Endodermal cell (in vitro differentiated cells): Measurements from ENCODE around the gene EDARADD. TPM values are rescaled to one million over a fixed set of nuclear protein-coding genes. Genes with fewer than 3 reads are reported as not detected.

Source experiments
- DNase-seq: peaks from one replicate; pipeline ENCODE4 v3.0.0-alpha.2; 2017
- H3K27ac ChIP-seq: 2 replicates; pipeline ENCODE4 v1.5.1; 2013; ENCODE audit warnings: mild to moderate bottlenecking, low read depth, low read length, moderate library complexity
- H3K27me3 ChIP-seq: 2 replicates; pipeline ENCODE4 v1.6.1; 2013; ENCODE audit warnings: mild to moderate bottlenecking, low read length, moderate library complexity; ENCODE audit not compliant: insufficient read depth, control insufficient read depth, poor library complexity, severe bottlenecking
- H3K36me3 ChIP-seq: 2 replicates; pipeline ENCODE4 v1.7.0; 2013; ENCODE audit warnings: mild to moderate bottlenecking, low read length, moderate library complexity; ENCODE audit not compliant: control insufficient read depth, insufficient read depth
- H3K4me1 ChIP-seq: one replicate; pipeline ENCODE4 v1.7.0; 2013; ENCODE audit warnings: low read length; ENCODE audit not compliant: control insufficient read depth, insufficient read depth
- H3K4me3 ChIP-seq: 2 replicates; pipeline ENCODE4 v1.5.1; 2013; ENCODE audit warnings: mild to moderate bottlenecking, low read length, moderate library complexity
- H3K9ac ChIP-seq: 2 replicates; pipeline ENCODE4 v1.6.1; 2013; ENCODE audit warnings: mild to moderate bottlenecking, low read length, moderate library complexity; ENCODE audit not compliant: poor library complexity, severe bottlenecking; ENCODE audit errors: extremely low read depth
- H3K9me3 ChIP-seq: 2 replicates; pipeline ENCODE4 v1.6.1; 2013; ENCODE audit warnings: mild to moderate bottlenecking, low read length, moderate library complexity; ENCODE audit not compliant: control insufficient read depth
- H3K27ac Mint-ChIP-seq: 2 replicates; pipeline ENCODE4 v1.8.0; 2020; ENCODE audit warnings: mixed read lengths
- H3K27me3 Mint-ChIP-seq: 2 replicates; pipeline ENCODE4 v1.8.0; 2021; ENCODE audit warnings: mild to moderate bottlenecking, mixed read lengths; ENCODE audit not compliant: insufficient read depth
- H3K36me3 Mint-ChIP-seq: 2 replicates; pipeline ENCODE4 v1.8.0; 2020; ENCODE audit warnings: low read depth, mixed read lengths
- H3K4me1 Mint-ChIP-seq: 2 replicates; pipeline ENCODE4 v1.8.0; 2020; ENCODE audit warnings: mixed read lengths
- H3K4me3 Mint-ChIP-seq: 2 replicates; pipeline ENCODE4 v1.8.0; 2020; ENCODE audit warnings: mild to moderate bottlenecking, moderate library complexity, mixed read lengths
- H3K9me3 Mint-ChIP-seq: 2 replicates; pipeline ENCODE4 v1.8.0; 2020; ENCODE audit warnings: mild to moderate bottlenecking, mixed read lengths
- WGBS, 2 experiments: methylation state at CpG; one replicate each; pipeline versions ENCODE4 v1.1.5 to v1.1.7; 2013; ENCODE audit warnings: missing lambda C conversion rate in 2 of 2, mixed read lengths in 1 of 2; ENCODE audit not compliant: insufficient coverage in 1 of 2, insufficient read length in 1 of 2; 5-methylcytosine and 5-hydroxymethylcytosine counted together
- long read RNA-seq, 4 experiments: library from polyadenylated mRNA in 2 of 4; library from RNA in 1 of 4; library from capped mRNA in 1 of 4; stranded (forward) in 3 of 4; unstranded in 1 of 4; transcript quantifications; one replicate each; pipeline ENCODE4 v2.0.0, GENCODE V29; 2020 to 2021; ENCODE audit warnings: inconsistent platforms in 1 of 4
- polyA plus RNA-seq, 2 experiments: library from polyadenylated mRNA; stranded (reverse); fragments of 50-300 nt; gene quantifications; one replicate each; pipeline ENCODE4 v1.2.3, GENCODE V29; 2013
- total RNA-seq, 2 donors: library from RNA; stranded (reverse); fragmentation: NEBNext Ultra II Directional in 1 of 2; extraction: Animal tissue kit (Norgen Biotek cat#: 25700) in 1 of 2; gene quantifications; 2 replicates in 1 of 2; 3 replicates in 1 of 2; pipeline ENCODE4 v1.2.1, GENCODE V29; 2021
- TF ChIP-seq, protein P1 (sequence below): fragments of 200-600 bp; sonication (generic); conservative IDR thresholded peaks from 2 replicates; pipeline ENCODE4 v1.5.0; 2021; ENCODE audit warnings: antibody characterized with exemption, mild to moderate bottlenecking

Gene EDARADD
- total RNA-seq = 1 to 10 TPM; 5.0 to 5.5 TPM
- 1.9 TPM for polyA plus RNA-seq (2013, experiment 1 of 2)
- polyA plus RNA-seq (2013, experiment 2 of 2) = 2.3 TPM
- long read RNA-seq, experiment 1, partial matches to known transcripts = 0 of 4 reads
- long read RNA-seq, experiment 1, other reads (novel, unspliced or antisense) = 1 of 4 reads
- long read RNA-seq, experiment 2, transcript EDARADD-202 (6 exons, 3,097 nt) = major isoform, 24 of 27 reads
- long read RNA-seq, experiment 2, partial matches to known transcripts = 1 of 27 reads
- long read RNA-seq, experiment 2, other reads (novel, unspliced or antisense) = 2 of 27 reads
- long read RNA-seq, experiment 3, transcript EDARADD-202 (6 exons, 3,097 nt) = major isoform, 24 of 27 reads
- long read RNA-seq, experiment 3, partial matches to known transcripts = 0 of 27 reads
- long read RNA-seq, experiment 3, other reads (novel, unspliced or antisense) = 3 of 27 reads
- long read RNA-seq, experiment 4, partial matches to known transcripts = 0 of 2 reads
- long read RNA-seq, experiment 4, other reads (novel, unspliced or antisense) = 1 of 2 reads

DNA sequence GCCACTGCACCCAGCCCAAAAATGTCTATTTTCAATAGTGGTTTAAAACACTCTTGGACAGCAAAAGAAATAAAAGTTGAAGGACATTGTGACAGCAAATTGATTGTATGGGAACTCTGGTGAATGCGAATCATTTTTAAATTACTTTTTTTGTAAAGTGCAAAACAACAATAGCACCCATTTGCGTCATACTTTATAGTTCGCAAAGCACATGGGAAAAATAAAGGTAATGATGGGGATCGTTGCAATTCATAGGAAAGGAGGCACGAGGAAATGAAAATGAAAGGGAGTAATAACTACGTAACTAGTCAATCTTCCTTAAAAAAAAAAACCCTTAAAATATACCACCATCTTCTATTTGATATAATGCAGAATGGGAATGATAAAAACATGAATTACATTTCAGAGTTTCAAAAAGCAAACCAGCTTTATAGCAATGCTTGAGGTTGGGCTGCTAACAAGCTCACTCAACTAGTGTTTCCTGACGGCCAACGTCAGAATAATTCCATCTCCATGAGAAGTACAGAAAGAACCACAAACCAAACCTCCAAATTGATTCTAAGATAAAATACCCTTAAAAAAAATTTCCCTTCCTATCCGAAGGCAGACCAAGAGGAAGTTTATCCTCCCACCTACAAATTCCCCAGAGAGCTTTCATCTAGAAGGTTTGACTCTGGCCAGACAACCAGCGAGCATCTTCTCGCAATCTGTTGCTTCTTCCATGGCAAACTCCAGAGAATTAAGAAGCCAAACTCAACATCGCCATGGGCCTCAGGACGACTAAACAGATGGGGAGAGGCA is at the start of gene EDARADD:
Gene EDARADD, plus strand, starts transcription at position 606 of the 801 bp plus-strand sequence. Its CDS starts 159 bp downstream, at position 765.
- Histone ChIP-seq H3K36me3 (no peaks in the 10 kb centered on the region), H3K4me1 (no peaks in the 10 kb centered on the region), H3K27ac (no peak within 1 kb of the TSS), H3K9me3 (no peaks in the 10 kb centered on the region), H3K4me3 (peak within 1 kb of the TSS; percentile 90), H3K9ac (peak within 1 kb of the TSS; percentile 59), H3K27me3 (peaks cover 26% of the 10 kb centered on the region)
- Mint-ChIP-seq H3K27ac (no peak within 1 kb of the TSS), H3K36me3 (no peaks in the 10 kb centered on the region), H3K4me1 (peaks cover 10% of the 10 kb centered on the region), H3K27me3 (peaks cover 44% of the 10 kb centered on the region), H3K4me3 (peak within 1 kb of the TSS; percentile 73), H3K9me3 (no peaks in the 10 kb centered on the region)
- DNase-seq = no peak
- TF ChIP-seq, protein P1, sequence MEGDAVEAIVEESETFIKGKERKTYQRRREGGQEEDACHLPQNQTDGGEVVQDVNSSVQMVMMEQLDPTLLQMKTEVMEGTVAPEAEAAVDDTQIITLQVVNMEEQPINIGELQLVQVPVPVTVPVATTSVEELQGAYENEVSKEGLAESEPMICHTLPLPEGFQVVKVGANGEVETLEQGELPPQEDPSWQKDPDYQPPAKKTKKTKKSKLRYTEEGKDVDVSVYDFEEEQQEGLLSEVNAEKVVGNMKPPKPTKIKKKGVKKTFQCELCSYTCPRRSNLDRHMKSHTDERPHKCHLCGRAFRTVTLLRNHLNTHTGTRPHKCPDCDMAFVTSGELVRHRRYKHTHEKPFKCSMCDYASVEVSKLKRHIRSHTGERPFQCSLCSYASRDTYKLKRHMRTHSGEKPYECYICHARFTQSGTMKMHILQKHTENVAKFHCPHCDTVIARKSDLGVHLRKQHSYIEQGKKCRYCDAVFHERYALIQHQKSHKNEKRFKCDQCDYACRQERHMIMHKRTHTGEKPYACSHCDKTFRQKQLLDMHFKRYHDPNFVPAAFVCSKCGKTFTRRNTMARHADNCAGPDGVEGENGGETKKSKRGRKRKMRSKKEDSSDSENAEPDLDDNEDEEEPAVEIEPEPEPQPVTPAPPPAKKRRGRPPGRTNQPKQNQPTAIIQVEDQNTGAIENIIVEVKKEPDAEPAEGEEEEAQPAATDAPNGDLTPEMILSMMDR = no peak
- 84 to 87% methylated on average over 7 to 13 of the region's 13 CpGs for WGBS, 2 experiments

DNA sequence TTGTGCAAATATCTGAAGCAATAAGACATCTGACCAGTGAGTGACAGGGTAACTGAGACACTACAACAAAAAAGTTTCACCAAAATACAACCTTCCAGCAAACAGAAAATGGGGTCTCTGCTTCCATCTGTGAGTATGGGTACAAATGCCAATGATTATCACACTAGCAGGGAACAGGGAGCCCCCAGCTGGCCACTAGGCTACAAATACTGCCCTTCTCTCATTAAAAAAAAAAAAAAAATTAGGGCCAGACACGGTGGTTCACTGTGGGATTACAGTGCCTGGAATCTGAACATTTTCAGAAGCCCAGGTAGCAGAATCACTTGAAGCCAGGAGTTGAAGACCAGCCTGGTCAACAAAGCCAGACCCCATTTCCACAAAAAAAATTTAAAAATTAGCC is 48.4 kb upstream of the EDARADD start:
- no peaks in the 10 kb centered on the region for H3K9me3 ChIP-seq
- no peak overlapping the region for H3K9ac ChIP-seq
- Mint-ChIP-seq H3K27me3 (peaks cover 3% of the 10 kb centered on the region), H3K9me3 (no peaks in the 10 kb centered on the region), H3K27ac (no peak overlapping the region), H3K4me1 (no peaks in the 10 kb centered on the region), H3K36me3 (no peaks in the 10 kb centered on the region), H3K4me3 (no peak overlapping the region)
- no peaks in the 10 kb centered on the region for H3K36me3 ChIP-seq
- DNase-seq = peak; percentile 58
- H3K27ac ChIP-seq = no peak overlapping the region
- WGBS, 2 experiments = 50% methylated on average over 1 of the region's 1 CpG; no CpG with 5 or more reads in 1 of the 2 experiments
- TF ChIP-seq, protein P1 = peak; percentile 65
- H3K27me3 ChIP-seq = no peaks in the 10 kb centered on the region
- no peaks in the 10 kb centered on the region for H3K4me1 ChIP-seq
- no peak overlapping the region for H3K4me3 ChIP-seq

DNA sequence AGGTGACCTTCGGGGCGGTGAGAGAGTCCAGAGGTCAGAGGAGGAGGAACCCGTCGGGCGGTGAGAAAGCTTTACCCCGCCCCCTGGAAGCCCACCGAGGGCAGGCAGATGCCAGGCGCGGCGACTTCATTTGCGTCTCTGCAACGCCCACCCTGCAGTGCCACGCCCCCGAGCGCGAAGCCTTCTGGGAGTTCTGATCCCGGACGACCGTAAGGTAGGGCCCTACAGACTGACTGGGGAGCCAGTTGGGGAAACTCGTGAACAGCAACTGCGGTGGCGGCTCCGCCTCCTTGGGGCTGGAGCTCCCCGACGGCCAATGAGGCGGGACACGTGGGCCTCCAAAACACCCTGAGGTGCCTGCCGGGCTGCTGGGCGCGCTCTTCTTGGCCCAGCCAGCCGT is 46.0 kb upstream of the EDARADD start:
- Histone ChIP-seq H3K4me1 (no peaks in the 10 kb centered on the region), H3K9me3 (no peaks in the 10 kb centered on the region), H3K9ac (no peak overlapping the region), H3K27ac (no peak overlapping the region), H3K4me3 (no peak overlapping the region), H3K36me3 (no peaks in the 10 kb centered on the region), H3K27me3 (no peaks in the 10 kb centered on the region)
- TF ChIP-seq, protein P1 = no peak
- Mint-ChIP-seq H3K9me3 (no peaks in the 10 kb centered on the region), H3K4me1 (no peaks in the 10 kb centered on the region), H3K27ac (no peak overlapping the region), H3K4me3 (no peak overlapping the region), H3K36me3 (no peaks in the 10 kb centered on the region), H3K27me3 (peaks cover 3% of the 10 kb centered on the region)
- 95 to 97% methylated on average over 21 to 31 of the region's 31 CpGs for WGBS, 2 experiments
- no peak for DNase-seq
